ENCODE measurements around the gene CDH13.

CDH13 gene

DNA sequence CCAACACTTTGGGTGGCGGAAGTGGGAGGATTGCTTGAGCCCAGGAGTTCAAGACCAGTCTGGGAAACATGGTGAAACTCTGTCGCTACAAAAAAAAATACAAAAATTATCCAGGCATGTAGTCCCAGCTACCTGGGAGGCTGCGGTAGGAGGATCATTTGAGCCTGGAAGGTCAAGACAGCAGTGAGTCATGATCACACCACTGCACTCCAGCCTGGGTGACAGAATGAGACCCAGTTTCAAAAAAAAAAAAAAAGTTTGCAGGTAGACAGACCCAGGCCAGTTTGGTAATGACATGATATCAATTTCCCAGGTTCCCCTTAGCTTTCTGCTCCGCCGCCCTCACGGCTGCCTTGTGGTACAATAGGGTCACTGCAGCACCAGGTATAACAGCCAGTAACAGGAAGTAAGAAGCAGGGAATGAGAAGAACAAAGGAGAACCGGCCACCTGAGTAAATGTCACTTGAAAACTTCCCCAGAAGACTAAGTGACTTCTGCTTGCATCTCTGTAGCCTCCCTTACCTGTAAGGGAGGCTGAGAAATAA lies 979.8 kb downstream of the CDH13 start:
- no peak overlapping the region for H3K4me3 ChIP-seq (ENCODE audit: insufficient read depth in 1 of 2, low read depth in 1 of 2, low read length in 2 of 2)
- no peak overlapping the region for H3K9ac ChIP-seq (ENCODE audit: low read length)
- H2AFZ ChIP-seq (ENCODE audit: low read depth, low read length): no peak overlapping the region
- H2BK12ac ChIP-seq (ENCODE audit: low read length in 2 of 2): no peak overlapping the region
- no peak overlapping the region for H2BK120ac ChIP-seq (ENCODE audit: low read depth, low read length)
- H3K27me3 ChIP-seq (ENCODE audit: control insufficient read depth in 1 of 2, insufficient read depth in 1 of 2, low read length in 2 of 2): no peaks in the 10 kb centered on the region
- no peak overlapping the region for H3K27ac ChIP-seq (ENCODE audit: low read length, poor library complexity, severe bottlenecking)
- no peak overlapping the region for H3K4ac ChIP-seq (ENCODE audit: low read depth in 1 of 2, low read length in 2 of 2)
- no peaks in the 10 kb centered on the region for H3K79me1 ChIP-seq (replicated peaks; ENCODE audit: low read length, poor library complexity, severe bottlenecking)
- no peak overlapping the region for H2BK15ac ChIP-seq (ENCODE audit: low read depth, poor library complexity, severe bottlenecking)
- no peak overlapping the region for H4K8ac ChIP-seq (ENCODE audit: low read length)
- H3K9me3 ChIP-seq (ENCODE audit: control insufficient read depth, low read length): peaks cover 4% of the 10 kb centered on the region
- H2AK5ac ChIP-seq (ENCODE audit: low read length, severe bottlenecking): no peak overlapping the region
- H3K4me1 ChIP-seq (ENCODE audit: control insufficient read depth, insufficient read depth, low read depth, low read length): no peaks in the 10 kb centered on the region
- H3K36me3 ChIP-seq (ENCODE audit: control insufficient read depth in 1 of 2, insufficient read depth in 2 of 2, low read depth in 1 of 2, low read length in 2 of 2): no peaks in the 10 kb centered on the region
- H3K4me2 ChIP-seq (ENCODE audit: low read length, poor library complexity, severe bottlenecking): no peak overlapping the region
- 88% methylated on average over 7 of the region's 7 CpGs for WGBS
- no peak overlapping the region for H3K23ac ChIP-seq (ENCODE audit: low read length in 2 of 2)
- no peak overlapping the region for H3K18ac ChIP-seq (ENCODE audit: low read depth in 1 of 2, low read length in 2 of 2)
- no peak overlapping the region for H4K91ac ChIP-seq (ENCODE audit: low read length)
- no peak for DNase-seq
- no peak overlapping the region for H2BK5ac ChIP-seq (ENCODE audit: low read depth, low read length, poor library complexity, severe bottlenecking)
- no peak overlapping the region for H3K14ac ChIP-seq (ENCODE audit: low read length in 2 of 2)

DNA sequence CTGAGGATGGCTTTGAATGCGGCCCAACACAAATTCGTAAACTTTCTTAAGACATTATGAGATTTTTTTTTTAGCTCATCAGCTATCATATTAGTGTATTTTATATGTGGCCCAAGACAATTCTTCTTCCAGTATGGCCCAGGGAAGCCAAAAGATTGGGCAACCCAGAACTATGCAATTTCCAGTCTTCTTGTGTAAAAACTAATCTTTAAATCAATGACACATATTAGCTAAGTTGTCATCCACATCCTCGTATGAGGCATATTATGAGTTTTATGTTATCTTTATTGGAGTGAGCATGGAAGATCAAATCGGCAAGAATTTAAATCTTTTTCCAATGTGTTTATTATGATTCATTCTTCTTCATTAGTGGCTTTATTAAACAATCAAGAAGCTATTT lies 982.4 kb downstream of the CDH13 start:
- Histone ChIP-seq H3K9ac (ENCODE audit: low read length) (no peak overlapping the region), H2AFZ (ENCODE audit: low read depth, low read length) (no peak overlapping the region), H3K36me3 (ENCODE audit: control insufficient read depth in 1 of 2, insufficient read depth in 2 of 2, low read depth in 1 of 2, low read length in 2 of 2) (no peaks in the 10 kb centered on the region), H3K18ac (ENCODE audit: low read depth in 1 of 2, low read length in 2 of 2) (no peak overlapping the region), H2AK5ac (ENCODE audit: low read length, severe bottlenecking) (no peak overlapping the region), H2BK120ac (ENCODE audit: low read depth, low read length) (no peak overlapping the region), H4K91ac (ENCODE audit: low read length) (no peak overlapping the region), H3K23ac (ENCODE audit: low read length in 2 of 2) (no peak overlapping the region), H3K4me2 (ENCODE audit: low read length, poor library complexity, severe bottlenecking) (no peak overlapping the region), H3K4me3 (ENCODE audit: insufficient read depth in 1 of 2, low read depth in 1 of 2, low read length in 2 of 2) (no peak overlapping the region), H2BK15ac (ENCODE audit: low read depth, poor library complexity, severe bottlenecking) (no peak overlapping the region), H3K27me3 (ENCODE audit: control insufficient read depth in 1 of 2, insufficient read depth in 1 of 2, low read length in 2 of 2) (no peaks in the 10 kb centered on the region), H2BK12ac (ENCODE audit: low read length in 2 of 2) (no peak overlapping the region), H3K4me1 (ENCODE audit: control insufficient read depth, insufficient read depth, low read depth, low read length) (no peaks in the 10 kb centered on the region), H3K14ac (ENCODE audit: low read length in 2 of 2) (no peak overlapping the region), H3K4ac (ENCODE audit: low read depth in 1 of 2, low read length in 2 of 2) (no peak overlapping the region), H3K9me3 (ENCODE audit: control insufficient read depth, low read length) (peaks cover 6% of the 10 kb centered on the region), H3K27ac (ENCODE audit: low read length, poor library complexity, severe bottlenecking) (no peak overlapping the region), H3K79me1 (replicated peaks; ENCODE audit: low read length, poor library complexity, severe bottlenecking) (no peaks in the 10 kb centered on the region), H2BK5ac (ENCODE audit: low read depth, low read length, poor library complexity, severe bottlenecking) (no peak overlapping the region), H4K8ac (ENCODE audit: low read length) (no peak overlapping the region)
- no CpG with 5 or more reads among the region's 4 CpGs for WGBS
- no peak for DNase-seq

DNA sequence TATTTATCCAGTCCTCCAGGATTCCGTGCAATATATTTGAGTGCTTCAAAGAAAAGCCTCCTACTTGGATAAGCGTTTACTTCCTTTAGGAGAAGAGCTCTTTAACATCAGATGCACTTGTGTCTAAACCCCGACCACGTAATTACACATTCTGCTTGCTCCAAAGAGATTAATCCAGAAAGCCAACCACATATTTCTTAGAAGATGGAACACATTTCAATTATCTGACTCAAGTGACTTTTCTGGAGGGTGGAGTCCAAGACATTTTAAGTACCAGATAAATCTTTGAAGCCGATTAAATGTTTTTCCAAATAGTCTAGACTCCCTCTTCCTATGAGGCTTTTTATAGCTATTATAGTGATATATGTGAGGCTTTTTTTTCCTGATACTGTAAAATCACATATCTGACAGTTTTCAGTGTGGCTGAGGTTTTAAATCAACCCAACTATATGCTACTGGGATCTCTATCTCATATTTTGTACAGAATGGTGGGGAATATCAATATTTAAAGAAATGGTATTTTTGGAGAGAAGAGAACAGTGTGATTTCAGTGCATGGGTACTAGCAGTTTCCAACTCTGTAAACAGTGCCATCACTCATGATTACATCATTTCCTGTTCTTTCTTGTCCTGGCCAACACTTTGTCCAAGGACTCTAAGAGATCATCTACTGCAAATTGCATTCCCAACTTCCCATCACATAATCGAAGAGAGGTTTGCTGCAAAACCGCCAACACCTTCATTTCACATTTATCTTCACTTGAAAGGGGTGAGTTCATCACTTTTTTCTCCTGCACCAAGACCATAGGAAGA lies 988.6 kb downstream of the CDH13 start:
- Histone ChIP-seq H2BK15ac (ENCODE audit: low read depth, poor library complexity, severe bottlenecking) (no peak overlapping the region), H2AK5ac (ENCODE audit: low read length, severe bottlenecking) (no peak overlapping the region), H3K14ac (ENCODE audit: low read length in 2 of 2) (no peak overlapping the region), H3K27ac (ENCODE audit: low read length, poor library complexity, severe bottlenecking) (no peak overlapping the region), H2BK120ac (ENCODE audit: low read depth, low read length) (no peak overlapping the region), H2BK12ac (ENCODE audit: low read length in 2 of 2) (no peak overlapping the region), H3K9ac (ENCODE audit: low read length) (no peak overlapping the region), H2BK5ac (ENCODE audit: low read depth, low read length, poor library complexity, severe bottlenecking) (no peak overlapping the region), H3K23ac (ENCODE audit: low read length in 2 of 2) (no peak overlapping the region), H3K79me1 (replicated peaks; ENCODE audit: low read length, poor library complexity, severe bottlenecking) (no peaks in the 10 kb centered on the region), H3K27me3 (ENCODE audit: control insufficient read depth in 1 of 2, insufficient read depth in 1 of 2, low read length in 2 of 2) (no peaks in the 10 kb centered on the region), H3K18ac (ENCODE audit: low read depth in 1 of 2, low read length in 2 of 2) (no peak overlapping the region), H3K9me3 (ENCODE audit: control insufficient read depth, low read length) (peaks cover 3% of the 10 kb centered on the region), H4K91ac (ENCODE audit: low read length) (no peak overlapping the region), H3K4me2 (ENCODE audit: low read length, poor library complexity, severe bottlenecking) (no peak overlapping the region), H4K8ac (ENCODE audit: low read length) (no peak overlapping the region), H2AFZ (ENCODE audit: low read depth, low read length) (no peak overlapping the region), H3K4me3 (ENCODE audit: insufficient read depth in 1 of 2, low read depth in 1 of 2, low read length in 2 of 2) (no peak overlapping the region), H3K4ac (ENCODE audit: low read depth in 1 of 2, low read length in 2 of 2) (no peak overlapping the region), H3K36me3 (ENCODE audit: control insufficient read depth in 1 of 2, insufficient read depth in 2 of 2, low read depth in 1 of 2, low read length in 2 of 2) (no peaks in the 10 kb centered on the region), H3K4me1 (ENCODE audit: control insufficient read depth, insufficient read depth, low read depth, low read length) (no peaks in the 10 kb centered on the region)
- WGBS: 38% methylated on average over 6 of the region's 7 CpGs
- peak; percentile 47 for DNase-seq

DNA sequence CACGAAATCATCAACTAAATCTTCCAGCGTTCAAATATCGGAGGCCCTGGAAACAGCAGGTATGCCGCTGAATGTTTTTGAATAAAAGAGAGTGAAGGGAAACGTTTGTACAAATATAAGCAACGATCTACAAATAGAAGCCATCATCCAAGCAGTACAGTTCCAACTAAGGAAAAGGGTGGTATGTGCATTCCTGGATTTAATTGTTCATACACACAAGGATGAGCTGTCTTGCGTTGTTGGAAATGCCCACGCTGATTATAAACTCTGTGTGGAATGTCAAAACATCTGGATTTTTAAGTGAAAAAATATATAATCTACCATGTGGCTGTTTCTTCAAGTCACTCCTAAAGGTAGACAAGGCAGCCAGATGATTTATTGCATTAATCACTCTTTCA lies 989.2 kb downstream of the CDH13 start:
- no peaks in the 10 kb centered on the region for H3K4me1 ChIP-seq (ENCODE audit: control insufficient read depth, insufficient read depth, low read depth, low read length)
- H2BK120ac ChIP-seq (ENCODE audit: low read depth, low read length): no peak overlapping the region
- no peak overlapping the region for H2AK5ac ChIP-seq (ENCODE audit: low read length, severe bottlenecking)
- H2AFZ ChIP-seq (ENCODE audit: low read depth, low read length): no peak overlapping the region
- WGBS: 78% methylated on average over 8 of the region's 8 CpGs
- no peak overlapping the region for H2BK15ac ChIP-seq (ENCODE audit: low read depth, poor library complexity, severe bottlenecking)
- H3K18ac ChIP-seq (ENCODE audit: low read depth in 1 of 2, low read length in 2 of 2): no peak overlapping the region
- peak; percentile 1 for DNase-seq
- H4K91ac ChIP-seq (ENCODE audit: low read length): no peak overlapping the region
- no peak overlapping the region for H3K14ac ChIP-seq (ENCODE audit: low read length in 2 of 2)
- H3K4me2 ChIP-seq (ENCODE audit: low read length, poor library complexity, severe bottlenecking): no peak overlapping the region
- no peak overlapping the region for H3K9ac ChIP-seq (ENCODE audit: low read length)
- H3K27me3 ChIP-seq (ENCODE audit: control insufficient read depth in 1 of 2, insufficient read depth in 1 of 2, low read length in 2 of 2): no peaks in the 10 kb centered on the region
- peaks cover 3% of the 10 kb centered on the region for H3K9me3 ChIP-seq (ENCODE audit: control insufficient read depth, low read length)
- H3K4ac ChIP-seq (ENCODE audit: low read depth in 1 of 2, low read length in 2 of 2): no peak overlapping the region
- no peak overlapping the region for H3K4me3 ChIP-seq (ENCODE audit: insufficient read depth in 1 of 2, low read depth in 1 of 2, low read length in 2 of 2)
- no peak overlapping the region for H2BK5ac ChIP-seq (ENCODE audit: low read depth, low read length, poor library complexity, severe bottlenecking)
- no peaks in the 10 kb centered on the region for H3K36me3 ChIP-seq (ENCODE audit: control insufficient read depth in 1 of 2, insufficient read depth in 2 of 2, low read depth in 1 of 2, low read length in 2 of 2)
- H4K8ac ChIP-seq (ENCODE audit: low read length): no peak overlapping the region
- no peak overlapping the region for H2BK12ac ChIP-seq (ENCODE audit: low read length in 2 of 2)
- no peak overlapping the region for H3K23ac ChIP-seq (ENCODE audit: low read length in 2 of 2)
- no peaks in the 10 kb centered on the region for H3K79me1 ChIP-seq (replicated peaks; ENCODE audit: low read length, poor library complexity, severe bottlenecking)
- H3K27ac ChIP-seq (ENCODE audit: low read length, poor library complexity, severe bottlenecking): no peak overlapping the region
